ENCODE measurements around the gene BHMT2. TPM values are rescaled to one million over a fixed set of nuclear protein-coding genes. Genes with fewer than 3 reads are reported as not detected.
A peak's percentile ranks its signal among the peaks of the same experiment; 100 is the strongest.

Gene BHMT2
- polyA plus RNA-seq, 1 donor from 2014 or later = not detected

- peaks cover 6% of the 10 kb centered on the region for H3K27me3 Mint-ChIP-seq
- no peak overlapping the region for H3K4me3 Mint-ChIP-seq
- no peaks in the 10 kb centered on the region for H3K36me3 Mint-ChIP-seq
- H3K9me3 Mint-ChIP-seq = peaks cover 2 to 6% (median 2%) of the 10 kb centered on the region in 3 donors
- no peaks in the 10 kb centered on the region for H3K4me1 Mint-ChIP-seq
- no peak overlapping the region for H3K27ac Mint-ChIP-seq
These were observed 22.4 kb upstream of the BHMT2 start for GRCh38 chr5:79047199-79047598.

- no peaks in the 10 kb centered on the region for H3K4me1 Mint-ChIP-seq
- H3K9me3 Mint-ChIP-seq = peaks cover 2 to 11% (median 2%) of the 10 kb centered on the region in 3 donors
- H3K27ac Mint-ChIP-seq = no peak overlapping the region
- no peaks in the 10 kb centered on the region for H3K36me3 Mint-ChIP-seq
- H3K4me3 Mint-ChIP-seq = no peak overlapping the region
- H3K27me3 Mint-ChIP-seq = peaks cover 6% of the 10 kb centered on the region
These were observed 21.1 kb upstream of the BHMT2 start for GRCh38 chr5:79048437-79048836.

- Mint-ChIP-seq H3K27me3 (peaks cover 8% of the 10 kb centered on the region), H3K9me3 (peaks cover 2 to 11% (median 2%) of the 10 kb centered on the region in 3 donors), H3K27ac (no peak overlapping the region), H3K36me3 (no peaks in the 10 kb centered on the region), H3K4me1 (no peaks in the 10 kb centered on the region), H3K4me3 (peak overlapping the region in 1 of 4 donors; percentile 14)
These were observed 19.1 kb upstream of the BHMT2 start for GRCh38 chr5:79050498-79050897.

- no peak overlapping the region for H3K4me3 Mint-ChIP-seq
- peaks cover 2 to 11% (median 2%) of the 10 kb centered on the region in 3 donors for H3K9me3 Mint-ChIP-seq
- H3K27ac Mint-ChIP-seq = no peak overlapping the region
- H3K36me3 Mint-ChIP-seq = no peaks in the 10 kb centered on the region
- H3K27me3 Mint-ChIP-seq = peaks cover 4% of the 10 kb centered on the region
- no peaks in the 10 kb centered on the region for H3K4me1 Mint-ChIP-seq
These were observed 16.2 kb upstream of the BHMT2 start for GRCh38 chr5:79053321-79053720.

- peak overlapping the region in 1 of 4 donors; percentile 7 for H3K4me3 Mint-ChIP-seq
- no peaks in the 10 kb centered on the region for H3K36me3 Mint-ChIP-seq
- peaks cover 2 to 11% (median 2%) of the 10 kb centered on the region in 3 donors for H3K9me3 Mint-ChIP-seq
- H3K4me1 Mint-ChIP-seq = peaks cover 0 to under 1% (median 0%) of the 10 kb centered on the region in 3 donors
- H3K27me3 Mint-ChIP-seq = peaks cover 4% of the 10 kb centered on the region
- H3K27ac Mint-ChIP-seq = no peak overlapping the region
These were observed 14.6 kb upstream of the BHMT2 start for GRCh38 chr5:79055017-79055416.

- Mint-ChIP-seq H3K4me1 (peaks cover 0 to 2% (median 0%) of the 10 kb centered on the region in 3 donors), H3K4me3 (no peak overlapping the region), H3K27me3 (peaks cover 4% of the 10 kb centered on the region), H3K9me3 (peaks cover 0 to 9% (median 4%) of the 10 kb centered on the region in 3 donors), H3K36me3 (no peaks in the 10 kb centered on the region), H3K27ac (no peak overlapping the region)
These were observed 12.7 kb upstream of the BHMT2 start for GRCh38 chr5:79056847-79057246.

GRCh38 chr5:79059674-79060073, 9.9 kb upstream of the BHMT2 start:
- Mint-ChIP-seq H3K4me3 (no peak overlapping the region), H3K27me3 (peaks cover 4% of the 10 kb centered on the region), H3K9me3 (peaks cover 0 to 2% (median 0%) of the 10 kb centered on the region in 3 donors), H3K27ac (no peak overlapping the region), H3K36me3 (no peaks in the 10 kb centered on the region), H3K4me1 (peaks cover 0 to 2% (median 0%) of the 10 kb centered on the region in 3 donors)

- peaks cover 0 to 2% (median 0%) of the 10 kb centered on the region in 3 donors for H3K4me1 Mint-ChIP-seq
- H3K4me3 Mint-ChIP-seq = no peak overlapping the region
- no peak overlapping the region for H3K27ac Mint-ChIP-seq
- peaks cover 6% of the 10 kb centered on the region for H3K27me3 Mint-ChIP-seq
- no peaks in the 10 kb centered on the region for H3K36me3 Mint-ChIP-seq
- peaks cover 0 to 2% (median 0%) of the 10 kb centered on the region in 3 donors for H3K9me3 Mint-ChIP-seq
These were observed 7.1 kb upstream of the BHMT2 start for GRCh38 chr5:79062436-79062835.

- H3K27ac Mint-ChIP-seq = no peak overlapping the region
- no peaks in the 10 kb centered on the region for H3K36me3 Mint-ChIP-seq
- peaks cover 5 to 6% (median 5%) of the 10 kb centered on the region in 3 donors for H3K9me3 Mint-ChIP-seq
- H3K4me3 Mint-ChIP-seq = no peak overlapping the region
- peaks cover 20% of the 10 kb centered on the region for H3K27me3 Mint-ChIP-seq
- H3K4me1 Mint-ChIP-seq = no peaks in the 10 kb centered on the region
These were observed 742 bp downstream of the BHMT2 start for GRCh38 chr5:79070350-79070667.

- Mint-ChIP-seq H3K27ac (no peak overlapping the region), H3K36me3 (no peaks in the 10 kb centered on the region), H3K4me1 (no peaks in the 10 kb centered on the region), H3K9me3 (peaks cover 0 to 2% (median 0%) of the 10 kb centered on the region in 3 donors), H3K27me3 (peaks cover 11% of the 10 kb centered on the region), H3K4me3 (no peak overlapping the region)
These were observed 5.1 kb downstream of the BHMT2 start for GRCh38 chr5:79074641-79075040.

GRCh38 chr5:79075646-79076426, 6.3 kb downstream of the BHMT2 start:
- peaks cover 7% of the 10 kb centered on the region for H3K27me3 Mint-ChIP-seq
- peaks cover 0 to 2% (median 0%) of the 10 kb centered on the region in 3 donors for H3K9me3 Mint-ChIP-seq
- H3K27ac Mint-ChIP-seq = no peak overlapping the region
- H3K4me3 Mint-ChIP-seq = no peak overlapping the region
- H3K36me3 Mint-ChIP-seq = no peaks in the 10 kb centered on the region
- H3K4me1 Mint-ChIP-seq = no peaks in the 10 kb centered on the region

- H3K4me3 Mint-ChIP-seq = no peak overlapping the region
- H3K9me3 Mint-ChIP-seq = peaks cover 0 to under 1% (median 0%) of the 10 kb centered on the region in 3 donors
- no peak overlapping the region for H3K27ac Mint-ChIP-seq
- no peaks in the 10 kb centered on the region for H3K4me1 Mint-ChIP-seq
- peaks cover 7% of the 10 kb centered on the region for H3K27me3 Mint-ChIP-seq
- H3K36me3 Mint-ChIP-seq = peaks cover 2% of the 10 kb centered on the region
These were observed 7.3 kb downstream of the BHMT2 start for GRCh38 chr5:79076819-79077218.

- Mint-ChIP-seq H3K4me1 (no peaks in the 10 kb centered on the region), H3K36me3 (peaks cover 2% of the 10 kb centered on the region), H3K4me3 (no peak overlapping the region), H3K9me3 (no peaks in the 10 kb centered on the region), H3K27ac (peak overlapping the region in 1 of 3 donors; percentile 5), H3K27me3 (peaks cover 5% of the 10 kb centered on the region)
These were observed 8.3 kb downstream of the BHMT2 start for GRCh38 chr5:79077680-79078365.

- peaks cover 3% of the 10 kb centered on the region for H3K27me3 Mint-ChIP-seq
- no peak overlapping the region for H3K4me3 Mint-ChIP-seq
- peaks cover 2% of the 10 kb centered on the region for H3K36me3 Mint-ChIP-seq
- no peaks in the 10 kb centered on the region for H3K4me1 Mint-ChIP-seq
- H3K9me3 Mint-ChIP-seq = no peaks in the 10 kb centered on the region
- no peak overlapping the region for H3K27ac Mint-ChIP-seq
These were observed 11.2 kb downstream of the BHMT2 start for GRCh38 chr5:79080804-79081203.

- no peak overlapping the region for H3K27ac Mint-ChIP-seq
- peak overlapping the region in 1 of 4 donors; percentile 39 for H3K4me3 Mint-ChIP-seq
- no peaks in the 10 kb centered on the region for H3K9me3 Mint-ChIP-seq
- H3K4me1 Mint-ChIP-seq = no peaks in the 10 kb centered on the region
- H3K27me3 Mint-ChIP-seq = peaks cover 2% of the 10 kb centered on the region
- H3K36me3 Mint-ChIP-seq = peaks cover 2% of the 10 kb centered on the region
These were observed 12.2 kb downstream of the BHMT2 start for GRCh38 chr5:79081779-79082178.

All from IgD-negative memory B cell (primary cell).